Stimulated activated CD4-positive, alpha-beta T cell treated with anti-CD3 and anti-CD28 coated beads, Interleukin-12 subunit alpha, Interleukin-12 subunit beta, amount 100 ng/mL, for 48 hours (primary cell): ENCODE measurements around the gene PCDH1.

Source experiments
- DNase-seq, 3 donors: peaks; one replicate each; pipeline ENCODE4 v3.0.0-alpha.2; 2020; ENCODE audit warnings: low read depth in 2 of 3, low spot score in 1 of 3

PCDH1 gene

DNA sequence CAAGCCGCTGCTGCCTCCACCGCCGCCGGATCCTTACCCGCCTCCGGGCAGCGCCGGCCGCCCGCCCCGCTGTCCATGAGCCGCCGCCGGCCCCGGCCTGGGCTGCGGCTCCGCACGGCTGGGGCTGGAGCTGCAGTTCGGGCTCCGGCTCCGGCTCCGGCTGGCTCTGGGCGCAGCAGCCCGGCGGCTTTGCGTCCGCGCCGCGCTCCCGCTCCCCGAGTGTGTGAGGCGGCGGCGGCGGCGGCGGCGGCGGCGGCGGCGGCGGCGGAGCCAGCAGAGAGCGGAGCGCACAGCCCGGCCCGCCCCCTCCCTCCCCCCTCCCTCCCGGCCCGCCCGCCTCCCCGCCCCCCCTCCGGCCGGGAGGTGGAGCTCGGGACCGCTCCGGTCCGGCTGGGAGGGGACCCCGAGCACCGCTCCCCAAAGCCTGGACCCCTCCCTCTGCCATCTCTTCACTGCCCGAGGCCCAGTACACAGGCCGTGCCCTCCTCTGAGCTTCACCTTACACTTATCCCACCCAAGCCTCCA is at the start of gene PCDH1:
Gene PCDH1, minus strand, starts transcription at position 225 of the 525 bp plus-strand sequence. Its CDS starts 148 bp downstream, at position 77.
- DNase-seq, result no peak

DNA sequence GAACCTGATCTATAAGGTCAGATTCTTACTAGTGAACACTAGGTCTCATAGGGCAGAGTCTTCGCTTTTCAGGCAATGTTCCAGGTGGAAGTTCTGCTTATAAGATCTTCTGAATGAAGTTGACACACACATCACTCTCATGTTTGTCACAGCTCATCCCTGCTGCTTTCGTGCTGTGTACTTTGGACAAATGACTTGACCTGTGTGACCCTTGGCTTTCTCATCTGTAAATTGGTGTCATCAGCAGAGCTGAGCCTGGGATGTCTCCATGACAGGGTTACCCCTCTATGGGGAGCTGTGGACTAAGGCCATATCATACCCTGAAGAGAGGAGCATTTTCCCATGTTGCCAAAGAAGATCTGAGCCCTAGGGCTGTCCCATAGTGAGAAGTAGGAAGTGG is 48.2 kb upstream of the PCDH1 start:
- DNase-seq, result no peak

DNA sequence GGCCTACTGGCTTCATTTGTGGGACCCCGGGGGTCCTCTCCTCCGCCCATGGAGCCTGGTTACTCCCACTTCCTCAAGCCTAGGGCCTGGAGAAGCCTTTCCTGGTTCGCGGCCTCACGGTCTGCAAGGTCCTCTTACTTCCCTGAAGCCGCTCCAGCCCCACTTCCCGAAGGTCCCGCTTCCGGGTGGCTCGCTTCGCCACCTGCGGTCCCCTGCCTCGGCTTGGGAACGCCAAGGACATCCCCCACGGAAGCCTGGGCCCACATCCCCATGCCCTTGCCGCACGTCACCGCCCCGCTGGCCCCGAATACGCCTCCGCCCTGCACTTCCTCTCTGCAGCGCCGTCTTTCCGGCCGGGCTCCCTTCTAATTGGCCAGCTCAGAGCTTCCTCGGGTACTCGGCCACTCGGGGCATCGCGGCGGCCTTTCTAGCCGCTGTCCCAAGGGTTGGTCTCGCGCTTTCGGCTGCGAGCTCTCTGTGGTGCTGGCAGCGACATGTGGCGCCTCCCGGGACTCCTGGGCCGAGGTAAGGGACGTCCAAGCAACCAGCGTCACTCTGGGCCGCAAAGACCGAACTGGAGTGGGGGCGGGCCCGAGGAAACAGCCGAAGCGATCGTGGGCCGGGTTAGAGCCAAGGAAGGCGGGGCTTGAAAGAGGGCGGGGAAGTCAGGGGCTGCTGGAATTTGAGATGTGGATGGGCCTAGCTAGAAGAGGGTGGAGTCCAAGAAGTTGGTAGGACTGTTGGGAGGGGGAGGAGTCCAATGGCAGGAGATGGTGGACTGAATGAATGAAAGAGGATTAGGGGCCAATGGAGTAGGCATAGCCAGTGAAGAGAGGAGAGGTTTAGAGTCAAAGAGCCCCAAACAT is 45.5 kb upstream of the PCDH1 start, which contains the start of gene DELE1:
Gene DELE1, plus strand, starts transcription at position 424 of the 866 bp plus-strand sequence. Its CDS starts 71 bp downstream, at position 495.
- DNase-seq, result peak; percentile 91 to 94 (median 93)

DNA sequence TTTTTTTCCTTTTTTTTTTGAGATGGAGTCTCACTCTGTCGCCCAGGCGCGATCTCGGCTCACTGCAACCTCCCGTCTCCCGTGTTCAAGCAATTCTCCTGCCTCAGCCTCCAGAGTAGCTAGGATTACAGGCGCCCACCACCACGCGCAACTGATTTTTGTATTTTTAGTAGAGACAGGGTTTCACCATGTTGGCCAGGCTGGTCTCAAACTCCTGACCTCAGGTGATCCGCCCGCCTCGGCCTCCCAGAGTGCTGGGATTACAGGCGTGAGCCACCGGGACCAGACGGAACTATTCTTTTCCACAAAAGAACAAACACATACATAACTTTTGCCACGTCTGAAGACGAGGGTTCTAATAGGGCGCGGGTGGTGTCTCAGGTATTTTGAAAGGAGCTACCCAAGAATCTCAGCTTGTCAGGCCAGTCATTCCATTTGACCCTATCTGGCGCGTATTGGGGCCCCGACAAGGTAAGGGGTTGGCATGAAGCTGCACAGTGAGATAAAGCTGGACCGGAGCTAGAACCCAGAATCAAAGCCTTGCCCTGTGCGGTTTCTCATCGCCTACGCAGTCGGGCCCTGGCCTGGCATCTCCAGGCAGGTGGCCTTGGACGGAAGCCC is 44.7 kb upstream of the PCDH1 start:
- DNase-seq, result peak in 1 of 3 donors; percentile 15

DNA sequence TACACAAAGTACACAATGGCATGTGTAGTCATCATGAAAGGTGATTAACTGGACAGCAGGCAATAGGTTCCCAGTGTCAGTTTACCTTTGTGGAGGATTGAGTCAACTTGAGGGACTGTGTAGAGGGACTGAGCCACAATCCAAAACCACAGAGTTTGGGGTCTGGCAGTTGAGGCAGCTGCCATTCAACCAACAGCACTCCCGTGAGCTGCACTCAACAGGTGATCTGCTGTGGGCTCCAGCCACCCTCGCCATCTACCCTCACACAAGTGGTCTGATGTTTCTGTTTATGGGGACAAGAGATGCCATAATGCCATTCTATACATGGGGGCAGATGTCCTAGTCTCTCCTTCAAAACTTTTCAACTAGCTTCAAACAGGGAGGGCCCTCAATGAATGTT is 42.6 kb upstream of the PCDH1 start:
- DNase-seq, result no peak

DNA sequence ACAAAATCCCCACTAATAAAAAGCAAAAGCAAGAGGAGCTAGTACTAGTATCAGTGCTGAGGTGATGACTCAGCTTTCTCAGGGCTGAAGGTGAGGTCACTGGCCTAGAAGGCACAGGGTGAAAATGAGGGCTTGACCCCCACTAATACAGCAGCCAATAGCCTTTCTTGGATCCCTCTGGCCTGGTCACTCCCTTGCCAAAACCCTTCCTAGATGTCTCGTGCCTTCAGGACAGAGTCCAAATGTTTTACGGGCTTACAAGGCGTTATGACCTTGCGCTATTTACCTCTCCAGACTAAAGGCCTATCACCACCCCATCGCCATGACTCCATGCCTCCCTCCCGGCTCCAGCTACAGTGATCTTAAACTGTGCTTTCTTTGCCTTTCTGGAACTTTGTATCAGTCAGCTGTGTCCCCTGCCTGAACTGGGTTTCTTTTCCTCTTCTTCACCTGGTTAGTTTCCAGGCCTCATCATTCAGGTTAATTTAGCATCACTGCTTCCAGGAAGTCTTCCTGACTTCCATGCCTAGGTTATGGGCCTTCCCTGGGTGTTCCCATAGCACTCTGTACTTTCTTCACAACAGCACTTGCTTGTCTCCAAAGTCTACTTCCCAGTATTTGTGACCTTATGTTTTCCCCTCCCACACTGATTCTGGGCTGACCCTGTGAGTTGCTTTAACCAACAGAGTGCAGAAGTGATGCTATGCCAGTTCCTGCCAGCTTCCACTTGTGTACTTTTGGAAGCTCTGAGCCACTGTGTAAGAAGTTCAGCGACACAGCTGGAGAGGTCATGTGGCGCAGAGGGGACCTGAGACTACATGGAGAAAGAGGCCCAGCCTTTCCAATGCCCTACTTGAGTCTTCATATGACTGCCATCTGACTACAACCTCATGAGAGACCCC is 41.3 kb upstream of the PCDH1 start:
- DNase-seq, result no peak

DNA sequence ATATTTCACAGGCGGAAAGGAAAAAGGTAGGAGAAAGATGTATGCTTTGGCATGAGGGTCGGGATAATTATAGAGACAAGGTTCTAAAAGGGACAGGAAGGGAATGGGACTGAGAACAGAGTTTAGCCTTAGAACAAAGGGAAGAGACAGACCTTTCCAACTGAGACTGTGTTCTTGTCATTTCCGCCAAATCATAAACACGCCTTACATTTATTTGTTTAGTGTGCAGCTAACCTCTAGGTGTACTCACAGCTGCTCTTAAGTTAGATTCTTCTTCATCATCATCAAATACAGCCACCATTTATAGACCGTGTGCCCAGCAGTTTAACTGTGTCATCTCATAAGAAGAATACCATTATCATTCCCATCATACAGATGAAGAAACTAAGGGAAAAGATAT is 39.5 kb upstream of the PCDH1 start:
- DNase-seq, result no peak

DNA sequence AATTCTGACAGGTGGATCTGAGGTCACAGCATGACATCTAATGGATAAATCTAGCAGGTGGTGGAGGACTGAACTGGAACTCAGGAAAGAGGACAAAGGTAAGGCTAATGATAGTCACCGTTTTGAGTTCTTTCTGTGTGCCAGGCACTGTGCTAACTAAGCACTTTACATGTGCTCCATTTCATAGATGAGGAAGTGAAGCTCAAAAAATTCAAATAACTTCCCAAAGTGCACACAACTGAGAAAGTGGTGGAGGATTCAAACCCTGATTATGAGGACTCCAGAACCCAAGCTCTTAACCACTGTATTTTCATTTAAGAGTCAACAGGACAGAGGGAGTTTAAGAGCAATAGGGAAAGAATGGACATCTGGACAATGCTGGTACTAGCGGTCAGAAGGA is 38.3 kb upstream of the PCDH1 start:
- no peak for DNase-seq

DNA sequence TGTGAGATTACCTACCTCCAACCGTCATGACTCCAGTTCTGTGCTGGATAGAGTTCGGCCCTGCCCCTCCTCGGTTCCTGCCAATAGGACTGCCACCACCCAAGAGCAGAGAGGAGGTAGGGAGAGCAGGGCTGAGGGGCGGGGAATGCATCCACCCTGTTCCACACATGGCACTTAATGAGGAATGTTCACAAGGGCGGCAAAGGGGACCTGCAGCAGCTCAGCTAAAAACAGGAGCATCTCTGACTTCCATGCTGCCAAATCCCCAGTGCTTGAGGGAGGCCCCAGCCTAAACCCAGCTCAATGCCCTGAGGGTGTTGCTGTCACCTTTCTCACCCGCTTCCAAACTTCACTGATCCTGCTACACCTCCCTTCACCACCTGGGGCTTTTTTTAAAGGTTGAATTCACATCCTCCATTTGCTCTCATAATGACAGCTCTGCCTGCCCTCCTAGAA is 37.7 kb upstream of the PCDH1 start:
- no peak for DNase-seq

DNA sequence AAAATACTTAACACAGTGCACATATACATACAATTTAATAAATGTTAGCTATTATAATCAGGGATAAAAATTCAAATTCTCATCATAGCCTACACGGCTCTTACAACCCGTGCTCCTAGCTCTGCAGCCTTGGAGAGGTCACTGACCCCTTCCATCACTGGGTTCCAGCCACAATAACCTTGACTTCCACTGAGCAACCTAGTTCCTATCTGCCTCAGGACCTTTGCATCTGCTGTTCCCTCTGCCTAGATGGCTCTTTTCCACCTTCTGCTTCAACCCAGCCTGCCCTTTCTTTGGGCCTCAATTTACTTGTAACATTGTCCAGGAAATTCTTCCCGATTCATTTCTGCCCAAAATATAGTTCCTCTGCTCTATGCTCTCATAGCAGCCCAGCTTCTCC is 36.6 kb upstream of the PCDH1 start:
- no peak for DNase-seq

DNA sequence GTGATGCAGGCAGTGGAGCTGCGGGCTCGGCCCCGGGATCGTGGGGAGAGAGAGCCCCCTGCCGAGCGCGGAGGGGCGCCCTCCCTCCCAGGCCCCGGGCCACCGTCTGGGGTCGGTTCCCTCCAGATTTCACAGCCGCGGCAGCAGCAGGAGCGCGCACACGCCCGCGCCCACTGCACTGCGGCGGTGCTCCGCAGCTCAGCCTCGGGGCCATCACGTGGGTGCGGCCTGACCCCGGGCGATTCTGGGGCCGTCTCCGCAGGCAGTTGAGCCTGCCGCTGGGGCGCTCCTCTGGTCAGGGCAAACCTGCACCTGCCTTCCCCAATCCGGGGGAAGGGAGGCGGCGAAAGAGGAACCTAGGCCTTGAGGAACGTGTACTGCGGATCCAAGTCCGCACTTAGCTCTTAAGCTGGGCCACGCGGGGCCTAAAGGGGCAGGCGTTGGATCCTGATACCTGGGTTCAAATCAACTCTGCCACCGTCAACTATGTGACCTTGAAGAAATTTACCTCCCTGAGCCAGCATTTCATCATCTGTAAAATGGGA is 36.1 kb upstream of the PCDH1 start:
- DNase-seq, result no peak

DNA sequence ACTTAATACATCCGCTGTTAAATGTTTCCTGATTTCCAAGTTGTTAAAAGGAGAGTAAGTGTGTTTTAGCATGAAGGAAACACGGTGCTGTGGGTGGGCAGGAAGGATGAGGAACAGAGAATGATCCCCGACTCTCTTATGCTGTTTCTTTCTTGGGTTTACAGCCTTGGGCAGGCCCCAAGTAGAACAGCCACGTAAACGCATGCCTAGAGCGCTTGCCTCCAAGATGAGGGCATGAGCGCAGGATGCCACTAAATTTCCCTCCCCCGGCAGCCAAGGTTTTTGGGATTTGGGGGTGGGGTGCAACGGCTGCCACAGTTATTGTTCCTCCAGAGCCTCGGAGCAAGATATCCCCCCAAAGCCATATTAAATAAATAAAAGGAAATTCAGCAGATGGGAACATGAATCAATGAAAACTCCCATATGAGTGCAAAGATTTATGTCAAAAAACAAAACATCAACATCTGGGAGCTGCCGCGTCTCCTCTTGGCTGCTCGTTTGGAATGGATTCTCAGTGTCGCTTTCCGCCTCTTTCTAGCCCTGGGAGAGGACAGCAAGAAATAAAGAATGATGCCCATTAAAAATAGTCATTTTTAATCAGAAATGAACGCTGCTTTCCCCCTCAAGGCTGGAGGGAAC is 35.5 kb upstream of the PCDH1 start:
- DNase-seq, result no peak

DNA sequence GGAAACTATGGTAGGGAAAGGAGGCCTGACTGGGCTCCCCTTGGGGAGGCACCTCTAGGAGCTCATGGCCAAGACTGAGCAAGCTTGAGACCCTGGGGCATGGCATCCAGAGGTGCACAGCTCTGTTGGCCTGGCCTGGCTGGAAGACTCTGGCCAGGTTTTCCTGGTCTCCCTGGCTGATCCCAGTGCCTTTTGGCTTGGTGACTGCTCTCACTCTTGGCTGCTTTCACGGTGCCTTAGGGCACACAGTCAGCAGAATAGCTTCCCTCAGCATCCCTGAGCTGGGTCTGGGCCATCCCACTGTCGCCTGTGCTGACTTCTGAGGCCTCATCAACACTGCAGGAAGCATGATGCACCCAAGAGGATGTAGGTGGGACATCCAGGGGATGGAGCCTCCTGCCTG is 32.1 kb upstream of the PCDH1 start:
- no peak for DNase-seq

DNA sequence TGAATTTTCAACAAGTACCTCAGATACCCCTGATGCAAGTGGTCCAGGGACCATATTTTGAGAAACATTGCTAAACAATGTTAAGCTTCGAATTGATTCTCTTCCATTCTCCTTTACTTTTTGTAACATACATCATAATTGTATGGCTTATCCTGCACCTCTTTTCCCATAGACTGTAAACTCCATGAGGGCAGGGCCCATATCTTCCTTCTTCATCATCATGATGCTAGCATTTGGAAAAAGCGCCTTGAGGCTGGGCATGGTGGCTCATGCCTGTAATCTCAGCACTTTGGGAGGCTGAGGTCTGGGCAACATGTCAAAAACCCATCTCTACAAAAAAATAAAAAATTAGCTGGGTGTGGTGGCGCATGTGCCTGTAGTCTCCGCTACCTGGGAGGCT is 31.0 kb upstream of the PCDH1 start:
- DNase-seq, result no peak

DNA sequence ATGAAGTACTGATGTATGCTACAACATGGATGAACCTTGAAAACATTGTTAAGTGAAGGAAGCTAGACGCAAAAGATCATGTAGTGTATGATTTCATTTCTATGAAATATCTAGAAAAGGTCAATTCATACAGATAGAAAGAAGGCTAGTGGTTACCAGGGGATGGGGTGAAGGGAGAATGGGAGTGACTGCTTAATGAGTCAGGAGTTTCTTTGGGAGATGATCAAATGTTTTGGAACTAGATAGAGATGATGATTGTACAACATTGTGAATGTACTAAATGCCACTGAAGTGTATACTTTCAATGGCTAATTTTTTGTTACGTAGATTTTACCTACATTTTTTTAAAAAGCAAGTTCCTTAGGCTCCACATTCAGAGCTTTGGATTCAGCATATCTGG is 30.6 kb upstream of the PCDH1 start:
- DNase-seq, result no peak

DNA sequence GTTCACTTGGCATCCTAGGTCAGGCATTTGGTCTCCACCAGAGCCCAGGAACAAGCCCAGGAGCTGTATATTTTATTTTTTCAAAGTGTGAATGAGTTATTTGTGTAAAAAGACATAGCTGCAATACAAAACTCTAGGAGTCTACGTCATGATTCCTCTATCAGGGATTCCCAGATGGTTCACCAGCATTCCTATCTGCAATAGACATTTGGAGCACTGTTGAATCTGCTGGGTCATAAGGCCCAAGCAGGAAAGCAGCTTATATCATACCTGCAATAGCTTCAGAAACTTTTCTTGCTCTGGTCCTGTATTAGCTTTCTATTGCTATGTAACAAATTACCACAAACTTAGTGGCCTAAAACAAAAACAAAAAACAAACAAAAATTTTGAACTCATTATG is 28.8 kb upstream of the PCDH1 start:
- DNase-seq, result no peak

DNA sequence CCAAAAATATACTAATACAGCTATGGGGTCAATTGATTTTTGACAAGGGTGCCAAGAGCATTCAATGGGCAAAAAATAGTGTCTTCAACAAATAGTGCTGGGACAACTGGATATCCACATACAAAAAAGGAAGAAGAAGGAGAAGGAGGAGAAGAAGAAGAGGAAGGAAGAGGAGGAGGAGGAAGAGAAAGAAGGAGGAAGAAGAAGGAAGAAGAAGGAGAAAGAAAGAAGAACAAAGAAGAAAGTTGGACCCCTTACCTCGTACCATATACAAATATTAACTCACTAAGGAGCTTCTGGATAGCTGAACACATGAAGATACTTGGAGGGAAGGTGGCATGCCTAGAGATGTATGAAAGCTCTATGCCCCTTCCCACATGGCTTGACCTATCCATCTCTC is 28.3 kb upstream of the PCDH1 start:
- DNase-seq, result no peak

DNA sequence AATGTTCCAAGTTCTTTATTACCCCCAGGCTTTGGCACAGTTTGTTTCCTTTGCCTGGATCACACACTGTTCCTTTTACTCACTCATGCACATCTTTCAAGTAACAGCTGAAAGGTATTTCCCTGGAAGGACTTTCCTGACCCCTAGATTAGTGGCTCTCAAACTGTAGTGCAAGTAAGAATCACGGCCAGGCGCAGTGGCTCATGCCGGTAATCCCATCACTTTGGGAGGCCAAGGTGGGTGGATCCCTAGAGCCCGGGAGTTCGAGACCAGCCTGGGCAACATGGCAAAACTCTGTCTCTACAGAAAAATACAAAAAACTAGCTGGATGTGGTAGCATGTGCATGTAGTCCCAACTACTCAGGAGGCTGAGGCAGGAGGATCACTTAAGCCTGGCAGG is 26.3 kb upstream of the PCDH1 start:
- no peak for DNase-seq

DNA sequence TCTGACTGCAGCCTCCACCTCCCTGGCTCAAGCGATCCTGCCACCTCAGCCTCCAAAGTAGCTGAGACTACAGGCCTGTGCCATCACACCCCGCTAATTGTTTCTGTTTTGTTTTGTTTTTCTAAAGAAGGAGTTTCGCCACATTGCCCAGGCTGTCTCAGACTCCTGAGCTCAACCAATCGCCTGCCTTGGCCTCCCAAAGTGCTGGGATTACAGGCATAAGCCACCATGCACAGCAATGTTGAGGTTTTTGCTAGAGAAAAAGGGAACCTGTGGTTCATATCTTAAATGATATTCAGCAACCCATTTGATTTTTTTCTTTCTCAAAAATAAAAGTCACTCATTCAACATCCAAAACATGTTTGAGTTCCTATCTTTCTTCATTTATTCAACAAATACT is 25.1 kb upstream of the PCDH1 start:
- no peak for DNase-seq

DNA sequence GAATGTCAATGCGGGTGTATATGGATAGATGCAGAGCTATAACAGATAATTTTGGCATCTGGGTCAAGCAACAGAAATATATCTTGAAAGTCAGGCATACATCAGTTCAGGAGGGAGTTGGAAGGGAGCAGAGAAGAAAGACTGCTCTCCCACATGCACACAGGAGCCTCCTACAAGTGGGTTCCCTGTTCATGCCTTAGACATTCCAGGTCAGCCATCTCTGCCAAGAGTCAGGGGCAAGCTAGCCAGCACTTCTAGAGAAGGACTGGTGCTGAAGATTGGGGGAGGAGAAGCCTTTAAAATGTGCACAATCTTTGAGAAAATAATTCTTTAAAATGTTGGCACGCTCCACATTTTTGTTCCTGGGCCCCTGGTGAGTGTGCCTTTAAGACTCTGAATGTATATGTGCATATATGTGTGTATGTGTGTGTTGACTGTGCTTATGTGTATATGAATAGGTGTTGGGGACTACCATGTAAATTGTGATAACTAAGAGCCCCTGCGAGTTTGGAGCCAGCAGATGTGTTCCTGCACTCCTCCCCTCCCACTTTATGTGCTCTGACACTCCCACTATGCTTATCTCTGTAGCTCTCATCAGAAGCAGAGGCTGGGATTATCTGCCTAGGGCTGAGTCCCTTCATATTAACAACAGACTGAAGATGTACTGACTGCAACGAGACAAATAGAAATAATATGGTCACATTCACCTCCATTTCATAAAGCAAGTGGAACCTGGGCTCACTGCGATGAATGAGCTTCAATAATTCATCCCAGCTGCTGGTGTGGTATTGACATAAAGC is 24.0 kb upstream of the PCDH1 start:
- DNase-seq, result no peak
